Neural progenitor cell (in vitro differentiated cells): ENCODE results near the gene MACROD2. TPM values are rescaled to one million over a fixed set of nuclear protein-coding genes. Genes with fewer than 3 reads are reported as not detected.

Experiments used
- DNase-seq: peaks from one replicate; pipeline ENCODE4 v3.0.0-alpha.2; 2016; ENCODE audit warnings: low spot score
- H2AFZ ChIP-seq: fragments of 200-600 bp; sonication (generic); replicated peaks from 2 replicates; pipeline ENCODE4 v1.6.1; 2016; ENCODE audit warnings: antibody characterized with exemption
- H3F3A ChIP-seq: fragments of 200-600 bp; sonication (generic); 2 replicates; pipeline ENCODE4 v1.6.1; 2016; ENCODE audit warnings: antibody characterized with exemption, low read depth
- H3K27ac ChIP-seq: fragments of 200-600 bp; sonication (generic); 2 replicates; pipeline ENCODE4 v1.5.1; 2016; ENCODE audit warnings: mild to moderate bottlenecking
- H3K27me3 ChIP-seq: fragments of 200-600 bp; sonication (generic); 2 replicates; pipeline ENCODE4 v1.6.1; 2016; ENCODE audit warnings: mild to moderate bottlenecking, moderate library complexity
- H3K36me3 ChIP-seq: fragments of 200-600 bp; sonication (generic); 2 replicates; pipeline ENCODE4 v1.5.1; 2016
- H3K4me1 ChIP-seq: fragments of 200-600 bp; sonication (generic); 2 replicates; pipeline ENCODE4 v1.6.1; 2016; ENCODE audit warnings: mixed run types
- H3K4me2 ChIP-seq: fragments of 200-600 bp; sonication (generic); 2 replicates; pipeline ENCODE4 v1.6.1; 2016
- H3K4me3 ChIP-seq: fragments of 200-600 bp; sonication (generic); 2 replicates; pipeline ENCODE4 v1.5.1; 2016
- H3K79me2 ChIP-seq: fragments of 200-600 bp; sonication (generic); 2 replicates; pipeline ENCODE4 v1.6.1; 2016; ENCODE audit warnings: low read depth
- H3K9ac ChIP-seq: fragments of 200-600 bp; sonication (generic); 2 replicates; pipeline ENCODE4 v1.6.1; 2016
- H3K9me3 ChIP-seq: fragments of 200-600 bp; sonication (generic); 2 replicates; pipeline ENCODE4 v1.5.1; 2016; ENCODE audit warnings: low read depth
- H4K20me1 ChIP-seq: fragments of 200-600 bp; sonication (generic); 2 replicates; pipeline ENCODE4 v1.6.1; 2016; ENCODE audit warnings: low read depth
- H3K27ac Mint-ChIP-seq: 3 replicates; pipeline ENCODE4 v1.8.0; 2021; ENCODE audit warnings: mixed read lengths
- H3K27me3 Mint-ChIP-seq: 2 replicates; pipeline ENCODE4 v1.8.0; 2022; ENCODE audit warnings: low read depth, mild to moderate bottlenecking, inconsistent platforms, moderate library complexity, mixed read lengths; ENCODE audit not compliant: insufficient read depth
- H3K36me3 Mint-ChIP-seq: 3 replicates; pipeline ENCODE4 v1.8.0; 2021; ENCODE audit warnings: mixed read lengths
- H3K4me1 Mint-ChIP-seq: 3 replicates; pipeline ENCODE4 v1.8.0; 2021; ENCODE audit warnings: mixed read lengths
- H3K4me3 Mint-ChIP-seq: 3 replicates; pipeline ENCODE4 v1.8.0; 2021; ENCODE audit warnings: mild to moderate bottlenecking, moderate library complexity, mixed read lengths
- H3K9me3 Mint-ChIP-seq: 3 replicates; pipeline ENCODE4 v1.8.0; 2020; ENCODE audit warnings: mixed read lengths
- CTCF ChIP-seq: fragments of 200-600 bp; sonication (generic); IDR thresholded peaks from 2 replicates; pipeline ENCODE4 v1.5.1; 2017; ENCODE audit warnings: antibody characterized with exemption, mild to moderate bottlenecking
- EZH2 ChIP-seq: fragments of 200-600 bp; sonication (generic); IDR thresholded peaks from 2 replicates; pipeline ENCODE4 v1.6.1; 2017; ENCODE audit warnings: antibody characterized with exemption, mild to moderate bottlenecking, moderate library complexity
- EZH2phosphoT487 ChIP-seq: fragments of 200-600 bp; sonication (generic); IDR thresholded peaks from 2 replicates; pipeline ENCODE4 v1.6.1; 2017; ENCODE audit warnings: antibody characterized with exemption
- total RNA-seq: library from RNA; depleted of rRNA; stranded (reverse); fragments of >200 nt; gene quantifications from 2 replicates; pipeline ENCODE4 v1.2.3, GENCODE V29; 2015; ENCODE audit warnings: low replicate concordance

The MACROD2 gene
- total RNA-seq, 1 donor from 2014 or later: 11.9 TPM

GRCh38 chr20:15220778-15221565, 1225.7 kb downstream of the MACROD2 start:
- peak overlapping the region; percentile 29 for H3K4me2 ChIP-seq
- TF ChIP-seq EZH2phosphoT487 (no peak), CTCF (no peak), EZH2 (no peak)
- H3K79me2 ChIP-seq: no peaks in the 10 kb centered on the region
- no peak overlapping the region for H3K4me3 Mint-ChIP-seq
- H3K4me3 ChIP-seq: no peak overlapping the region
- peak overlapping the region; percentile 18 for H2AFZ ChIP-seq
- H3K9me3 ChIP-seq: no peaks in the 10 kb centered on the region
- peak overlapping the region; percentile 35 for H3K27ac Mint-ChIP-seq
- DNase-seq: peak; percentile 6
- H3K36me3 Mint-ChIP-seq: no peaks in the 10 kb centered on the region
- H3K9me3 Mint-ChIP-seq: peaks cover 13% of the 10 kb centered on the region
- no peaks in the 10 kb centered on the region for H3K27me3 Mint-ChIP-seq
- H3F3A ChIP-seq: no peaks in the 10 kb centered on the region
- H3K9ac ChIP-seq: no peak overlapping the region
- H4K20me1 ChIP-seq: no peaks in the 10 kb centered on the region
- H3K27ac ChIP-seq: no peak overlapping the region
- no peaks in the 10 kb centered on the region for H3K27me3 ChIP-seq
- peaks cover 43% of the 10 kb centered on the region for H3K4me1 Mint-ChIP-seq
- H3K36me3 ChIP-seq: no peaks in the 10 kb centered on the region
- H3K4me1 ChIP-seq: peaks cover 13% of the 10 kb centered on the region

GRCh38 chr20:15222502-15223330, 1227.4 kb downstream of the MACROD2 start:
- no peaks in the 10 kb centered on the region for H3K27me3 Mint-ChIP-seq

GRCh38 chr20:15224199-15224598, 1228.9 kb downstream of the MACROD2 start:
- no peaks in the 10 kb centered on the region for H3F3A ChIP-seq
- no peak overlapping the region for H3K9ac ChIP-seq
- H3K27ac ChIP-seq: no peak overlapping the region
- Mint-ChIP-seq H3K4me3 (no peak overlapping the region), H3K27me3 (no peaks in the 10 kb centered on the region), H3K36me3 (no peaks in the 10 kb centered on the region), H3K4me1 (peaks cover 43% of the 10 kb centered on the region), H3K9me3 (peaks cover 4% of the 10 kb centered on the region), H3K27ac (no peak overlapping the region)
- no peak for DNase-seq
- no peak overlapping the region for H3K4me2 ChIP-seq
- no peak overlapping the region for H3K4me3 ChIP-seq
- no peaks in the 10 kb centered on the region for H3K36me3 ChIP-seq
- no peaks in the 10 kb centered on the region for H4K20me1 ChIP-seq
- no peaks in the 10 kb centered on the region for H3K27me3 ChIP-seq
- TF ChIP-seq EZH2: no peak
- TF ChIP-seq CTCF: no peak
- TF ChIP-seq EZH2phosphoT487: no peak
- no peaks in the 10 kb centered on the region for H3K9me3 ChIP-seq
- H3K79me2 ChIP-seq: no peaks in the 10 kb centered on the region
- H2AFZ ChIP-seq: no peak overlapping the region
- peaks cover 13% of the 10 kb centered on the region for H3K4me1 ChIP-seq

More at GRCh38 chr20:15222502-15223330, 1227.4 kb downstream of the MACROD2 start:
- no peaks in the 10 kb centered on the region for H3F3A ChIP-seq
- H3K4me1 ChIP-seq: peaks cover 13% of the 10 kb centered on the region
- H4K20me1 ChIP-seq: no peaks in the 10 kb centered on the region
- no peaks in the 10 kb centered on the region for H3K27me3 ChIP-seq
- no peaks in the 10 kb centered on the region for H3K9me3 ChIP-seq
- no peak overlapping the region for H3K4me2 ChIP-seq
- Mint-ChIP-seq H3K4me3 (no peak overlapping the region), H3K9me3 (peaks cover 4% of the 10 kb centered on the region), H3K27ac (peak overlapping the region; percentile 65), H3K4me1 (peaks cover 43% of the 10 kb centered on the region), H3K36me3 (no peaks in the 10 kb centered on the region)
- no peaks in the 10 kb centered on the region for H3K36me3 ChIP-seq
- no peak for DNase-seq
- H3K27ac ChIP-seq: no peak overlapping the region
- no peak overlapping the region for H3K4me3 ChIP-seq
- H3K9ac ChIP-seq: no peak overlapping the region
- H2AFZ ChIP-seq: peak overlapping the region; percentile 87
- no peak for TF ChIP-seq CTCF
- no peak for TF ChIP-seq EZH2phosphoT487
- TF ChIP-seq EZH2: no peak
- no peaks in the 10 kb centered on the region for H3K79me2 ChIP-seq
